ENCODE measurements around the gene ADGRB2.

- TF ChIP-seq CTCF (IDR thresholded peaks at IDR 0.05) = no peak
- no peak for TF ChIP-seq POLR2A (IDR thresholded peaks at IDR 0.05)
- TF ChIP-seq POLR2AphosphoS5 (IDR thresholded peaks at IDR 0.05) = no peak
These were observed 48.2 kb upstream of the ADGRB2 start for GRCh38 chr1:31812158-31812829.

Measured in upper lobe of left lung (tissue), 4 donors.